NCI-H146 treated with DMSO at 0.1 percent for 48 hours (cell line): ENCODE measurements around the gene HLF.

Experiments used
- DNase-seq: peaks from one replicate; lab custom pipeline; 2025; ENCODE audit not compliant: unreplicated experiment; lab: John Stamatoyannopoulos, UW

Gene HLF

DNA sequence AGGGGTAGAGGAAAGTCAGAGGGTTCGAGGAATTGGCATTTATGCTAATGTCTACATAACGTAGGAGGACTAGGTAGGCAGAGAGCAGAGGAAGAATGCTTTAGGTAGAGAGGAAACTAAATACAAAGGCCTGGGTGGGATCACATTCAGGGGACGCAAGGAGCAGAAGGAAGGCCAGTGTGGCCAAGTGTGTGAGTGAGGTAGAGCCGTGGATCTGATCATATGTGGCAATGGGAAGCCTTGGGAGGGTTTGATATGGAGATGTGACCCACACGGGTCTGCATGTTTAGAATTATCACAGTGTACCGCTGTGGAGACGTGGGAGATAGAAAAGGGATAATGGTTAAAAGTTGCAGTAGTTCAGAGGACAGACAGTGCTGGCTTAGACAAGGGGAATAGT, 43.1 kb downstream of the HLF start:
- DNase-seq, result no peak

- no peak for DNase-seq
Observed at GRCh38 chr17:55308613-55309391, 44.0 kb downstream of the HLF start.

- no peak for DNase-seq
Observed at GRCh38 chr17:55311767-55312375, 47.1 kb downstream of the HLF start.

DNA sequence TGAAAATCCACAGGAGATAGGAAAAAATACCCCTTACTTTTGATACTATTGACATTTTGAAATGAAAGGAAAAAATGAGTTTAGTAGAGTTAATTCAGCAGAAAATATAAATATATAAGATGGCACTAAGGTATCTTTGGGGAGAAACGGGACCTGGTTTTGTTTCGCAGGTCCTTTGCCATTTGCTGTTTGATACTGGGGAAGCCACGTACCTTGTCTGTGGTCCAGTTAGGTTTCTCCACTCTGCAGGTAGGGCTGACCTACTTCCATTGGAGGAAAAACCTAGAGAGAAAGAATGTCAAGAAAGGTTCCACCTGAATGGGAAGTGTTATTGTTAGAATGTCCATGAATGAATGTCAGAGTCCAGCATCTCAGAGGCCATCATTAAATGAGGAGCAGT, 48.1 kb downstream of the HLF start:
- DNase-seq, result no peak

- DNase-seq, result no peak
Observed at GRCh38 chr17:55314061-55314783, 49.5 kb downstream of the HLF start.

DNA sequence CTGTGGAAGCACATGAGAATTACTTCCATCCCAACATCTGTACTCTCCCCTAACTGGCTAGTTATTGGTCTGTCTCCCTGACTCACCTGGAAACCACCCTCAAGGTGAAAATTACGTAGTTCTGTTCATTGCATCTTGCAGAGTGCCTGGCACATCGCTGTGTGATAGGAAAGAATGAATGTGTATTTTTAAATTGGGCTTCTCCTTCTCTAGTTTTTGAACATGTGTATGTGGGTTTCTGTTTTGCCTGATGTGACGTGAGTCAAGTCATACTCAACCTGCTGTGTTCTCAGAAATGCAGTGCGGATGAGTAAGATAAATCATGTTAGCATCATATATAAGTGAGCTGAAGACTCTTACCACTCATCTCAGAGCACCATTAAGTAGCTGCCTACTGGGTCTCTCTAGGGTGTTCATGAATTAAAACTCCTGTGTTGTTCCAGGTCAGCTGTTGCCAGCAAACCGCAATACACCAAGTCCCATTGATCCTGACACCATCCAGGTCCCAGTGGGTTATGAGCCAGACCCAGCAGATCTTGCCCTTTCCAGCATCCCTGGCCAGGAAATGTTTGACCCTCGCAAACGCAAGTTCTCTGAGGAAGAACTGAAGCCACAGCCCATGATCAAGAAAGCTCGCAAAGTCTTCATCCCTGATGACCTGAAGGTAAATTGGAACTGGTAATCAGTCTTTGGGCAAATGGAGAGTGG, 50.2 kb downstream of the HLF start:
- no peak for DNase-seq

- no peak for DNase-seq
Observed at GRCh38 chr17:55316499-55316898, 51.7 kb downstream of the HLF start.

- no peak for DNase-seq
Observed at GRCh38 chr17:55317284-55317683, 52.5 kb downstream of the HLF start.

DNA sequence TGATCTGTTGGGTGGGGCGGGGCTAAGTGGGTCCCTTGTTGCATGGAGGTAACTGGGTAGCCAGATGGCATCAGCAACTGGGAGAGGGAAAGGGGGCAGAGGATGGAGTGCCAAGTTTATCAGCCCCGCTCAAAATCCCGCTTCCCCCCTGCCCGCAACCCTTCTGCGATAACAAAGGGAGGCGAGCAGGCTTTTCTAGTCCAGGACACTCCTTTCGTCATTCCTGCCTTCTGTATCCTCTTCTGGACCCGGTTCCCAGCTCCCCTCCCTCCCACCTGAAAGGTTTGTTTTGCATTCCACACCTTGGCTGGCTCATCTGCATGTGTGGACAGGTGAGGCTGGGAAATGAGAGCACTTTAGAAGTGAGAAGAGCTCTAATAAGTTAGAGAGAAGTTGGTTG, 53.3 kb downstream of the HLF start:
- DNase-seq, result no peak

GRCh38 chr17:55318715-55319487, 54.1 kb downstream of the HLF start:
- no peak for DNase-seq

- DNase-seq, result no peak
Observed at GRCh38 chr17:55319933-55320593, 55.3 kb downstream of the HLF start.

GRCh38 chr17:55320594-55321426, 56.0 kb downstream of the HLF start:
- no peak for DNase-seq

- DNase-seq, result no peak
Observed at GRCh38 chr17:55321427-55322060, 56.8 kb downstream of the HLF start.

DNA sequence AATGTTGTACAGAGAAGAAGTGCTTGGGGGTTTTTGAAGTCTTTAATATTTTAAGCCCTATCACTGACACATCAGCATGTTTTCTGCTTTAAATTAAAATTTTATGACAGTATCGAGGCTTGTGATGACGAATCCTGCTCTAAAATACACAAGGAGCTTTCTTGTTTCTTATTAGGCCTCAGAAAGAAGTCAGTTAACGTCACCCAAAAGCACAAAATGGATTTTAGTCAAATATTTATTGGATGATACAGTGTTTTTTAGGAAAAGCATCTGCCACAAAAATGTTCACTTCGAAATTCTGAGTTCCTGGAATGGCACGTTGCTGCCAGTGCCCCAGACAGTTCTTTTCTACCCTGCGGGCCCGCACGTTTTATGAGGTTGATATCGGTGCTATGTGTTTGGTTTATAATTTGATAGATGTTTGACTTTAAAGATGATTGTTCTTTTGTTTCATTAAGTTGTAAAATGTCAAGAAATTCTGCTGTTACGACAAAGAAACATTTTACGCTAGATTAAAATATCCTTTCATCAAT, 57.8 kb downstream of the HLF start:
- no peak for DNase-seq

DNA sequence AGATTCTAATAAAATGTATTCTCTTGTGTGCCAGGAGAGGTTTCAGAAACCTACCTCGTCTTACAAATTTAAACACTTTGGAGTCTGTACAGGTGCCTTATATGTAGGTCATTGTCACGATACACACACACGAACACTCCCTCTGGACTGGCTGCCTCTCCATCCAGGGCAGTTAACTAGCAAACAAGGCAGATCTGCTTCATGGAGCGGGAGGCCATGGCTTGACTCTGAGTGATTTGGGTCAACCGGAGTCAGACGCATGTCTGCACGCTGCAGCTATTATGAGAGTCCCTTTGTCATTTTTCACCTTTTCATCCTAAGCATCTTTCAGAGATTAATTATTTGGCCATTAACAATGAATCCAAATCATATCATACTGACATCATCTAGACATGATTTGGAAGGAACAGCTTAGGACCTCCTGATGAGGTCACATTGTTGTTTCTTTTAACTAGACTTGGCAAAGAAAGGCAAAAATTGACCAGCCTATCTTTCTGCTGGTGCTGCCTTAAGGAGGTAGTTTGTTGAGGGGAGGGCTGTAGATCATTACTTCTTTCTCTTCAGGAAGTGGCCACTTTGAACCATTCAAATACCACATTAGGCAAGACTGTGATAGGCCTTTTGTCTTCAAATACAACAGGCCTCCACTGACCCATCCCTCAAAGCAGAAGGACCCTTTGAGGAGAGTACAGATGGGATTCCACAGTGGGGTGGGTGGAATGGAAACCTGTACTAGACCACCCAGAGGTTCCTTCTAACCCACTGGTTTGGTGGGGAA, 58.9 kb downstream of the HLF start:
- DNase-seq, result no peak

- no peak for DNase-seq
Observed at GRCh38 chr17:55324296-55324978, 59.7 kb downstream of the HLF start.

DNA sequence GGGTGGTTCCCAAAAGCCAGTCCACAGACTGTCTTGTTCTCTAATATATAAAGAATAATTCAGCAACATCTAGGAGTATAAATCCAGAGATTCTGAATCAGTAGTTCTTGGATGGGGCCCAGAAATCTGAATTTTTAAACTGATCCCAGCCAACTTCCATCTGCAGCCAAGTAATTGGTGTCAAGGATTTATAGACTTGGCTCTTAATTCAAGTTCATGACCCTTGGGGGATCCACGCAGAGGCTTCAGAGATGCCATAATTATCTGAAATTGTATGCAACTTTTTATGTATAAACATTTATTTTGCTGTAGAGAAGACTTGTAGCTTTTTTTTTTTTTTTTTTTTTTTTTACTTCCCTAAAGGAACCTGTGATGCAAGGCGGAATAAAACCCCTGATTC, 60.6 kb downstream of the HLF start:
- no peak for DNase-seq
